PC-9 (cell line): ENCODE data around the gene SLC22A25.

Experiments used
- EZH2 ChIP-seq: fragments of 200-600 bp; sonication (generic); IDR thresholded peaks from 2 replicates; pipeline ENCODE4 v1.8.0; 2017; ENCODE audit warnings: antibody characterized with exemption, low read depth
- TF ChIP-seq, protein P1 (sequence below): fragments of 200-600 bp; sonication (generic); conservative IDR thresholded peaks from 2 replicates; pipeline ENCODE4 v1.6.1; 2017; ENCODE audit warnings: mixed run types, antibody characterized with exemption, mild to moderate bottlenecking, moderate library complexity

DNA sequence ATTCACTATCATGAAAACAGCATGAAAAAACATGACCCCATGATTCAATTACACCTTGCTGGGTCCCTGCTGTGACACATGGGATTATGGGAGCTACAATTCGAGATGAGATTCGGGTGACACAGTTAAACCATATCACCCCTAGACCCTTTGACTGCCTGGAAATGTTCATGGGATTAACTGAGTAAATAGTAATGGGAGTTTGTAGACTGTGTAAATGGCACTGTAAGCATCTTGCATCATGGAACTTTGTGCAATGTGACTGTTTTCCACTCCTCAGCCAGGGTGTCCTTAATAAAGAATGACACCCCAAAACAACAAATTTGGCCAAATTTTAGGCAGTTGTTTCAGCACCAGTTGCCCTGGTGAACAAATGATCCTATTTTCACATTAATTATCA lies 7.9 kb upstream of the SLC22A25 start:
- TF ChIP-seq, protein P1, sequence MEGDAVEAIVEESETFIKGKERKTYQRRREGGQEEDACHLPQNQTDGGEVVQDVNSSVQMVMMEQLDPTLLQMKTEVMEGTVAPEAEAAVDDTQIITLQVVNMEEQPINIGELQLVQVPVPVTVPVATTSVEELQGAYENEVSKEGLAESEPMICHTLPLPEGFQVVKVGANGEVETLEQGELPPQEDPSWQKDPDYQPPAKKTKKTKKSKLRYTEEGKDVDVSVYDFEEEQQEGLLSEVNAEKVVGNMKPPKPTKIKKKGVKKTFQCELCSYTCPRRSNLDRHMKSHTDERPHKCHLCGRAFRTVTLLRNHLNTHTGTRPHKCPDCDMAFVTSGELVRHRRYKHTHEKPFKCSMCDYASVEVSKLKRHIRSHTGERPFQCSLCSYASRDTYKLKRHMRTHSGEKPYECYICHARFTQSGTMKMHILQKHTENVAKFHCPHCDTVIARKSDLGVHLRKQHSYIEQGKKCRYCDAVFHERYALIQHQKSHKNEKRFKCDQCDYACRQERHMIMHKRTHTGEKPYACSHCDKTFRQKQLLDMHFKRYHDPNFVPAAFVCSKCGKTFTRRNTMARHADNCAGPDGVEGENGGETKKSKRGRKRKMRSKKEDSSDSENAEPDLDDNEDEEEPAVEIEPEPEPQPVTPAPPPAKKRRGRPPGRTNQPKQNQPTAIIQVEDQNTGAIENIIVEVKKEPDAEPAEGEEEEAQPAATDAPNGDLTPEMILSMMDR, result no peak
- no peak for TF ChIP-seq EZH2
